Aorta (tissue), 5 donors: Measurements from ENCODE around the gene FSTL5. TPM values are rescaled to one million over a fixed set of nuclear protein-coding genes. Genes with fewer than 3 reads are reported as not detected.

Experiments used
- ATAC-seq: fragments of 200-7000 bp; cut with Tn5 transposase; one replicate; pipeline ENCODE4 v1.9.1; 2022; ENCODE audit warnings: moderate library complexity; ENCODE audit not compliant: low FRiP score
- DNase-seq, 2 donors: peaks; one replicate each; pipeline ENCODE4 v3.0.0-alpha.2; 2020
- H3K27ac ChIP-seq, 2 donors: one replicate each; pipeline ENCODE4 v1.5.1; 2013; ENCODE audit warnings: low read length in 2 of 2, mild to moderate bottlenecking in 2 of 2, moderate library complexity in 2 of 2, control low read depth in 1 of 2, inconsistent platforms in 1 of 2, low read depth in 1 of 2
- H3K27me3 ChIP-seq, 2 donors: one replicate each; pipeline ENCODE4 v1.6.1; 2013; ENCODE audit warnings: control low read depth in 1 of 2, low read length in 1 of 2, mild to moderate bottlenecking in 1 of 2, moderate library complexity in 1 of 2; ENCODE audit not compliant: insufficient read depth in 2 of 2, control insufficient read depth in 1 of 2
- H3K36me3 ChIP-seq, 2 donors: one replicate each; pipeline ENCODE4 v1.6.1; 2013; ENCODE audit warnings: control low read depth in 1 of 2, low read length in 1 of 2, mild to moderate bottlenecking in 1 of 2; ENCODE audit not compliant: insufficient read depth in 2 of 2, control insufficient read depth in 1 of 2
- H3K4me1 ChIP-seq, 2 donors: one replicate each; pipeline ENCODE4 v1.6.1; 2013; ENCODE audit warnings: low read length in 2 of 2, control low read depth in 1 of 2, mild to moderate bottlenecking in 1 of 2, moderate library complexity in 1 of 2; ENCODE audit not compliant: insufficient read depth in 2 of 2, control insufficient read depth in 1 of 2
- H3K4me3 ChIP-seq, 2 donors: one replicate each; pipeline ENCODE4 v1.5.1; 2013; ENCODE audit warnings: low read length in 2 of 2, control low read depth in 1 of 2, mild to moderate bottlenecking in 1 of 2
- H3K9me3 ChIP-seq: one replicate; pipeline ENCODE4 v1.6.1; 2013; ENCODE audit warnings: mild to moderate bottlenecking, low read length; ENCODE audit not compliant: control insufficient read depth
- WGBS, 2 donors: extraction: QIAGEN DNeasy Blood & Tissue Kit; methylation state at CpG; one replicate each; pipeline ENCODE4 v1.1.7; 2013; 5-methylcytosine and 5-hydroxymethylcytosine counted together
- intact Hi-C, 2 donors: fragments of 100-400 bp; cut with DNase I; formaldehyde crosslinking; loops; one replicate each; pipeline versions ENCODE4 v1.14.2 to v1.15.0; 2022
- polyA plus RNA-seq, 2 donors: library from polyadenylated mRNA; stranded (reverse); fragments of 200-250 nt; gene quantifications; one replicate each; pipeline ENCODE4 v1.2.3, GENCODE V29; 2013
- total RNA-seq, 2 donors: library from RNA; stranded (reverse); fragmentation: NEBNext Ultra II Directional; extraction: Animal tissue kit (Norgen Biotek cat#: 25700); gene quantifications; one replicate each; pipeline ENCODE4 v1.2.1, GENCODE V29; 2021
- donor health status: healthy with polysubstance abuse.
- donor health status: Bipolar disorder and iron deficiency.
- donor health status: DM: no; HTN: no; CAD: no.
- donor health status: DM: no; HTN: no; CAD: no.
- donor health status: DM: yes; HTN: yes; CAD: no.

The FSTL5 gene
- total and polyA plus RNA-seq, 4 donors, result 0.45 TPM; not detected in 3

DNA sequence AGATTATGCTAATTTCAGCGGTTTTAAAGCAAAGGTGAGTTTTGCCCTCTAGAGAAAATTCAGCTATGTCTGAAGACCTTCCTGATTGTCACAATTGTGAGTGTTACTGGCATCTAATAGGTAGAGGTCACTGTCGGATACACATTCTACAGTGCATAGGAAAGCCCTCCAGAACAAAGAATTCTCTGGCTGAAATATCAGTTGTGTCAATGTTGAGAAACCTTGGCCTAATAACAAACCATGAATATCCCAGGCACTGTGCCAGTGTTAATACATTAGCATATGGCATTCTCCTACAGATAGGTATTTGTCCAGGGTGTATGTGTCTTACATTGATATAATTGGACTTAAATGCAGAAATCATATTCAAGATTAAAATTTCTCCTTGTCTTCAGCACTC is 294.3 kb downstream of the FSTL5 start:
- no peaks in the 10 kb centered on the region for H3K4me1 ChIP-seq
- no peak for ATAC-seq
- WGBS, 2 donors, result 69 to 73% methylated on average over 2 of the region's 2 CpGs
- H3K36me3 ChIP-seq, result no peaks in the 10 kb centered on the region
- DNase-seq, result no peak
- H3K27me3 ChIP-seq, result no peaks in the 10 kb centered on the region
- no peak overlapping the region for H3K27ac ChIP-seq
- no peak overlapping the region for H3K4me3 ChIP-seq
- H3K9me3 ChIP-seq, result no peaks in the 10 kb centered on the region
- intact Hi-C loops, result no loop called here

DNA sequence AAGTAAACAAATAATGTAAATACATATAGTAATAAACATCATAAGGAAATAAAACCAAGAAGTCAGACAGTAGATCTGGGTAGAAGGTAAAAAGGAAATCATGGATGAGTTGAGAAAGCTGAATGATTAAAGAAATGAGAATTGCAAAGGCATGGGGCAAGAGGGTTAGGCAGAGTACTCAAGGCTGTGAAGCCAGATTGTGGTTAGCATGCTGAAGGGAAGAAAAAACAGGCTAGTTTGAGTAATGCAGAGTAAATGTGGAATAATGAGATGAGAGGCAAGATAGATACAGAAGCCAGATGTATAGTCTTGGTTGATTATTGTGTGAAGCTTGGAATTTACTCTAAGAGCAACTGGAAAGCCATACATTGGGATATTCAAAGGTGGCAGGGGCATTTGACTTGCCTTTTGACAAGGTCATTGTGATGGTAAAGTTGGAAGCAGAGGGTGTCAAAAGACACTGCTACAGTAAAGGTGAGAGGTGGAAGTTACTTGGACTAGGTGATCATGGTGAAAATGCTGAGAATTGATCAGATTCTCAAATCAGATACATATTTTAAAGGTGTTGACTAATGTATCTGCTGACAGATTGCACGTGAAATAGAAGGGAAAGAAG is 307.0 kb downstream of the FSTL5 start:
- no peaks in the 10 kb centered on the region for H3K27me3 ChIP-seq
- no peak overlapping the region for H3K27ac ChIP-seq
- DNase-seq (no peak), ATAC-seq (no peak)
- intact Hi-C loops, result no loop called here
- no peak overlapping the region for H3K4me3 ChIP-seq
- H3K4me1 ChIP-seq, result no peaks in the 10 kb centered on the region
- no peaks in the 10 kb centered on the region for H3K36me3 ChIP-seq
- no peaks in the 10 kb centered on the region for H3K9me3 ChIP-seq
- 80 to 95% methylated on average over 1 of the region's 1 CpG for WGBS, 2 donors

DNA sequence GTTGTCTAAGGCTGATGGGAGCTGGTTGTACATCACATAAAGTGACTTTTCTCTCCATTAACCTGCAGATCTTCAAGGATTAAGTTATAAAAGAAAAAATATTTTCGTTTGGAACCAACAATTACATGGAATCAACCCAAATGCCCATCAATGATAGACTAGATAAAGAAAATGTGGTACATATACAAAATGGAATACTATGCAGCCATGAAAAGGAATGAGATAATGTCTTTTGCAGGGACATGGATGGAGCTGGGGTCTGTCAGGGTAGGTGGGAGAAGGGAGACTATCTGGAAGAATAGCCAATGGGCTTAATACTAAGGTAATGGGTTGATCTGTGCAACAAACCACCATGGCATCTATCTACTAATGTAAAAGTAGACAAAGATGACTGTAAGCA is 313.2 kb downstream of the FSTL5 start:
- Histone ChIP-seq H3K27ac (no peak overlapping the region), H3K36me3 (no peaks in the 10 kb centered on the region), H3K27me3 (no peaks in the 10 kb centered on the region), H3K9me3 (no peaks in the 10 kb centered on the region), H3K4me3 (no peak overlapping the region), H3K4me1 (no peaks in the 10 kb centered on the region)
- intact Hi-C loops, result no loop called here
- 25 to 43% methylated on average over 1 of the region's 1 CpG for WGBS, 2 donors
- ATAC-seq (no peak), DNase-seq (no peak)

DNA sequence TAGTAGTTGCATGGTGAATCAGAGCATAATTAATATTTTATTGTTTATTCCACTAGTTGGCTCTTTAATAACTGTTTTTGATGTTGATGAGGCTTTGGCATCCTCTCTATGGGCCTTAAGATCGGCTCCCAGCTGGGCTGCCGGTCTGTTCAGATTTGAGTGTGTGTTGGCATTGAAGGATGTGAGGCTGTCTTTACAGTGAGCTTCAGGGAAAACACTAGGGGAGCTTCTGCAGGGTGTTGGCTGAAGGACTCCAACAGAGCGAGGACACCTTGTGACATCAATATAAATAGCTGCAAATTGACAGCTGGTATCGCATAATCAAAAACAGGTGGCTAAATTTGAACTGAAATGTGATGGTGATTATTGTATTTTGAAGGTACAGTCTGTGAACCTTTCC is 322.0 kb downstream of the FSTL5 start:
- Histone ChIP-seq H3K4me3 (no peak overlapping the region), H3K27me3 (no peaks in the 10 kb centered on the region), H3K27ac (no peak overlapping the region), H3K4me1 (no peaks in the 10 kb centered on the region), H3K36me3 (no peaks in the 10 kb centered on the region), H3K9me3 (no peaks in the 10 kb centered on the region)
- DNase-seq (no peak), ATAC-seq (no peak)
- intact Hi-C loops, result no loop called here
- WGBS, 2 donors, result 71 to 74% methylated on average over 4 of the region's 4 CpGs

DNA sequence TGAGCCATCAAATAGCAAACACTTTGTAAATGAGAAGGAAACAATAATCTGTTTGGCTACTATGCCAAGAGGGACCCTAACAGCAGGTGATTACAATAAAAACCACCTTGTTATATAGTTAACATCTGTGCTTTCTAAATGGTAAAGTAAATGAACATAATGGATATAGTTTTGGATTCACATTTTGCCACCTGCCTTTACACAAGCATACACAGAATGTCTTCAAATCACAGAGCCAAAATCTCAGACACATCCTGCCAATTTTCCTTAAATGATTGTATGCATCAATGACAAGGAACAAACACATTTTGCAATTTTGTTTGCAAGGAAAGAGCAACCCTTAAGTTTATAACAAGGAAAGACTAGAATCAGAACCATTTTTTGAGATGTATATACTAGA is 334.2 kb downstream of the FSTL5 start:
- Histone ChIP-seq H3K4me3 (no peak overlapping the region), H3K27me3 (no peaks in the 10 kb centered on the region), H3K9me3 (no peaks in the 10 kb centered on the region), H3K4me1 (no peaks in the 10 kb centered on the region), H3K27ac (no peak overlapping the region), H3K36me3 (no peaks in the 10 kb centered on the region)
- ATAC-seq, result no peak
- DNase-seq, result no peak
- intact Hi-C loops, result no loop called here

DNA sequence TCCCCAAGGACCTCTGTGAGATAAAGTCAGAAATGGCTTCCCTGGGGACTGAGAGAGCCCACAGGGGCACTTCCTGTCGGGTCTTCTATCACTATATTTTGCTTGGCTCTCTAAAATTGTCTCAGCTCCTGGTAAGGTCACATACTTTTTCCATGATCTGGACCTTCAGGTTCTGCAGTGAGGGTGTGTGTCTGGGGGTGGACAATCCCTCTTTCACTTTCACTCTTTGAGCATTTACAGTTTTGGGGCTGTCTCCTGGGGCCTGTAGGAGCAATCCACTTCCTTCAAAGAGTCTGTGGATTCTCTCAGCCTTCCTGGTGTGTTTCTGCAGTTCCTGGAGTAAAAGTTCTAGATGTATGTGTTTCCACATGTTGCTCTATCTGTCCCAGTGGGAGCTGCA is 335.7 kb downstream of the FSTL5 start:
- DNase-seq (no peak), ATAC-seq (no peak)
- intact Hi-C loops, result no loop called here
- WGBS, 2 donors, result 16 to 33% methylated on average over 1 of the region's 1 CpG
- Histone ChIP-seq H3K36me3 (no peaks in the 10 kb centered on the region), H3K4me1 (no peaks in the 10 kb centered on the region), H3K9me3 (no peaks in the 10 kb centered on the region), H3K4me3 (no peak overlapping the region), H3K27me3 (no peaks in the 10 kb centered on the region), H3K27ac (no peak overlapping the region)

DNA sequence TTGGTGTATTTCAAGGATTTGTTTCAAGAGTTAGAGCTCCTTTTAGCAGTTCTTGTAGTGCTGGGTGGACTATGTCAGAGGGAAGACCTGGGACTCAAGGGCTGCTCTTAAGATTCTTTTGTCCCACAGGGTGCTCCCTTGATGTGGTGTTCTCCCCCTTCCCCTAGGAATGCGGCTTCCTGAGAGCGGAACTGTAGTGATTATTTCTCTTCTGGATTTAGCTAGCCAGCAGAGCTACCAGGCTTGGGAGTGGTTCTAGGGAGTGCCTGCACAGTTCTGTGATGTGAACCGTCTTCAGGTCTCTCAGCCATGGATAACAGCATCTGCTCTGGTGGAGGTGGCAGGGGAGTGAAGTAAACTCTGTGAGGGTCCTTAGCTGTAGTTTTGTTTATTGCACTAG is 336.8 kb downstream of the FSTL5 start:
- Histone ChIP-seq H3K9me3 (peaks cover 1% of the 10 kb centered on the region), H3K4me1 (no peaks in the 10 kb centered on the region), H3K4me3 (no peak overlapping the region), H3K27ac (no peak overlapping the region), H3K27me3 (no peaks in the 10 kb centered on the region), H3K36me3 (no peaks in the 10 kb centered on the region)
- WGBS, 2 donors, result 76 to 84% methylated on average over 3 of the region's 3 CpGs
- ATAC-seq (no peak), DNase-seq (no peak)
- intact Hi-C loops, result no loop called here

DNA sequence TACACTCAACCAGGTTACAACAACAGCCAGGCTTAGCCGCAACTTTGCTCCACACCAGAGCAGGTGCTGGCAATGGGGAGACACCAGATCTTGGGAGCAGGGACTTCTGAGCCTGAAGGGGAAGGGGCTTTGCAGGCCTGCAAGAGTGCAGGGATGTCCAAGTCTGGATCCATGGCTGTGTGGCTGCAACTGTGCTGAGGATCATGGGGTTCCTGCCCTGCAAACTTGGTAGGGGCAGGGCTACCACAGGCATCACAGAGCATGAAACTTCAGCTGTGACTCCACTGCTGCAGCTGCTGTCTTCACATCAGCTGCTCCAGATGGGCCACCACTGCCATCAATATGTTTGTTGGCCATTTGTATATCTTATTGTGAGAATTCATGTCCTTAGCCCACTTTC is 340.4 kb downstream of the FSTL5 start:
- DNase-seq (no peak), ATAC-seq (no peak)
- Histone ChIP-seq H3K27me3 (no peaks in the 10 kb centered on the region), H3K9me3 (peaks cover 1% of the 10 kb centered on the region), H3K4me3 (no peak overlapping the region), H3K27ac (no peak overlapping the region), H3K36me3 (no peaks in the 10 kb centered on the region), H3K4me1 (no peaks in the 10 kb centered on the region)
- intact Hi-C loops, result no loop called here
- WGBS, 2 donors, result 96 to 100% methylated on average over 1 of the region's 1 CpG

DNA sequence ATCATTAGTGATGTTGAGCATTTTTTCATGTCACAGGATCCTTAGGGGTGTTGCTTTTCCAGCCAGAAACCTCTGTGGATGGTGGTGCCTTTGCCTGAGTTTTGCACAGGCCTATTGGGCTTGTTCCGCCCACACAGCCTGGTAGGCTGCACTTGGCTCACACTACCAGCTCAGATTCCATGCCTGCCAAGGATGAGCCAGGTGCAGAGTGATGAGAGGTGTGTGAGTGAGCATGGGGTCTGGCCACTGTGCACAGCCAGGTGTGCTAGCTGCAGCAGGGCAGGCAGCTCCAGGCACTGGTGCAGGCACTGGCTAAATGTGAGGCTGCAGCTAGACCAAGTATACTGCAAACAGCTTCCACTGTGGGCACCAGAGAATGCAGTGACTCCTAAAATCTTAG is 341.6 kb downstream of the FSTL5 start:
- no peak for DNase-seq
- H3K27me3 ChIP-seq, result no peaks in the 10 kb centered on the region
- H3K4me3 ChIP-seq, result no peak overlapping the region
- H3K9me3 ChIP-seq, result peaks cover 1% of the 10 kb centered on the region
- H3K27ac ChIP-seq, result no peak overlapping the region
- WGBS, 2 donors, result 96 to 100% methylated on average over 1 of the region's 1 CpG
- no peaks in the 10 kb centered on the region for H3K4me1 ChIP-seq
- no peak for ATAC-seq
- intact Hi-C loops, result no loop called here
- no peaks in the 10 kb centered on the region for H3K36me3 ChIP-seq
